Esophagus muscularis mucosa (tissue), 4 donors: Measurements from ENCODE around the gene COL5A2. TPM values are rescaled to one million over a fixed set of nuclear protein-coding genes. Genes with fewer than 3 reads are reported as not detected.

Experiments used
- DNase-seq: peaks from one replicate; pipeline ENCODE4 v3.0.0-alpha.2; 2017; ENCODE audit errors: extremely low spot score
- H3K27ac ChIP-seq, 4 donors: fragments of 200-600 bp; sonication (generic); replicated peaks in 1 of 4; 1 replicate in 3 of 4; 2 replicates in 1 of 4; pipeline ENCODE4 v1.5.1; 2016 to 2019; ENCODE audit warnings: mild to moderate bottlenecking in 1 of 4
- H3K27me3 ChIP-seq, 4 donors: fragments of 200-600 bp; sonication (generic); one replicate each; pipeline versions ENCODE4 v1.5.1 to v1.6.0; 2016 to 2019
- H3K36me3 ChIP-seq, 4 donors: fragments of 200-600 bp; sonication (generic); one replicate each; pipeline ENCODE4 v1.5.1; 2016 to 2019
- H3K4me1 ChIP-seq, 4 donors: fragments of 200-600 bp; sonication (generic); one replicate each; pipeline ENCODE4 v1.5.1; 2016 to 2019
- H3K4me3 ChIP-seq, 4 donors: fragments of 200-600 bp; sonication (generic); 1 replicate in 2 of 4; 2 replicates in 2 of 4; pipeline ENCODE4 v1.5.1; 2016 to 2019; ENCODE audit warnings: mild to moderate bottlenecking in 4 of 4, moderate library complexity in 1 of 4
- H3K9me3 ChIP-seq, 4 donors: fragments of 200-600 bp; sonication (generic); 1 replicate in 3 of 4; 2 replicates in 1 of 4; pipeline ENCODE4 v1.5.1; 2016 to 2019
- EP300 ChIP-seq: sonication (generic); formaldehyde crosslinking; IDR thresholded peaks from one replicate; pipeline ENCODE4 v1.6.1; 2017; ENCODE audit warnings: antibody characterized with exemption
- POLR2A ChIP-seq: fragments of 450-650 bp; IDR thresholded peaks from one replicate; pipeline ENCODE4 v1.6.1; 2017; ENCODE audit warnings: antibody characterized with exemption, moderate library complexity, mild to moderate bottlenecking, low read depth
- POLR2AphosphoS5 ChIP-seq, 2 donors: sonication (generic); formaldehyde crosslinking; IDR thresholded peaks; one replicate each; pipeline ENCODE4 v1.6.1; 2017; ENCODE audit warnings: antibody characterized with exemption in 2 of 2
- WGBS: methylation state at CpG from one replicate; pipeline ENCODE4 v1.1.5; 2018; 5-methylcytosine and 5-hydroxymethylcytosine counted together
- intact Hi-C: fragments of 100-400 bp; cut with DNase I; formaldehyde crosslinking; loops from one replicate; pipeline ENCODE4 v1.15.1; 2023
- total RNA-seq, 4 donors: library from RNA; depleted of rRNA; stranded (reverse); fragments of >200 nt; gene quantifications; one replicate each; pipeline versions ENCODE4 v1.1.0 to v1.2.1, GENCODE V29; 2016
- TF ChIP-seq, protein P1 (sequence below), 3 experiments: fragments of 200-600 bp in 2 of 3; fragments of 450-650 bp in 1 of 3; sonication (generic) in 2 of 3; IDR thresholded peaks; one replicate each; pipeline ENCODE4 v1.5.1; 2017 to 2019; ENCODE audit warnings: antibody characterized with exemption in 3 of 3, mild to moderate bottlenecking in 2 of 3, moderate library complexity in 1 of 3

Gene COL5A2
- total RNA-seq, 4 donors from 2014 or later = 49.9 to 68.5 (median 59.0) TPM

DNA sequence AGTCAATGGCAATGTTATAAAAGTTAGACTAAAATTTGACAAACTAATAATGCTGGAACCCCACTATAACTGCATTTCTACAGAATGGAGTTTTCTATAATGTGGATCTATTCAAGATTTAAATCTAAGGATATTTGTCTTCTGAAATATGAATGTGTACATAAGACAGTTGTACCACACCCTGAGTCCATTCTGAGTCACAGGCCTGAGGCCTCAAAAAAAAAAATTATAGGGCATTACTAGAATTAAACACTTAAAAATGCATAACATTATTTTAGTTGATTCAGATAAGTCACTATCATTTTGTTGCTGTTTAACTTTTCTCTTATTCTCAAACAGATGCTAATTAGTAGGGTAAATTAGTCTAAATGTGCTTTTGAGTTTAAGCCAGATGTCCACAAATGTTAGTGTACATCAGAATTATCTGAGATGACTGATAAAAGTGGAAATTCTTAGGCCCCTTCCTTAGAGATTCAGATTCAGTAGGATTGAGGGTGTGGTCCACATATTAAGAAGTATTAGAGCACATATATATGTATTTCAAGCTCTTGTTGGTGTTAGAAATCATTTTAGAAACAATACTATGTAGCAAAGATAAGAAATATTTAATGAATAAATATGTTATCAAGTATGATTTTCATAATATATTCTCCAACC, 42.4 kb upstream of the COL5A2 start:
- no peak overlapping the region for H3K27ac ChIP-seq
- peaks cover 0 to 14% (median 5%) of the 10 kb centered on the region in 4 donors for H3K4me1 ChIP-seq
- H3K36me3 ChIP-seq = no peaks in the 10 kb centered on the region
- TF ChIP-seq POLR2AphosphoS5 (IDR thresholded peaks at IDR 0.05) = no peak
- no peak for TF ChIP-seq EP300
- TF ChIP-seq, protein P1, sequence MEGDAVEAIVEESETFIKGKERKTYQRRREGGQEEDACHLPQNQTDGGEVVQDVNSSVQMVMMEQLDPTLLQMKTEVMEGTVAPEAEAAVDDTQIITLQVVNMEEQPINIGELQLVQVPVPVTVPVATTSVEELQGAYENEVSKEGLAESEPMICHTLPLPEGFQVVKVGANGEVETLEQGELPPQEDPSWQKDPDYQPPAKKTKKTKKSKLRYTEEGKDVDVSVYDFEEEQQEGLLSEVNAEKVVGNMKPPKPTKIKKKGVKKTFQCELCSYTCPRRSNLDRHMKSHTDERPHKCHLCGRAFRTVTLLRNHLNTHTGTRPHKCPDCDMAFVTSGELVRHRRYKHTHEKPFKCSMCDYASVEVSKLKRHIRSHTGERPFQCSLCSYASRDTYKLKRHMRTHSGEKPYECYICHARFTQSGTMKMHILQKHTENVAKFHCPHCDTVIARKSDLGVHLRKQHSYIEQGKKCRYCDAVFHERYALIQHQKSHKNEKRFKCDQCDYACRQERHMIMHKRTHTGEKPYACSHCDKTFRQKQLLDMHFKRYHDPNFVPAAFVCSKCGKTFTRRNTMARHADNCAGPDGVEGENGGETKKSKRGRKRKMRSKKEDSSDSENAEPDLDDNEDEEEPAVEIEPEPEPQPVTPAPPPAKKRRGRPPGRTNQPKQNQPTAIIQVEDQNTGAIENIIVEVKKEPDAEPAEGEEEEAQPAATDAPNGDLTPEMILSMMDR (IDR thresholded peaks at IDR 0.05) = no peak
- TF ChIP-seq POLR2A = no peak
- intact Hi-C loops = no loop called here
- DNase-seq = no peak
- H3K27me3 ChIP-seq = no peaks in the 10 kb centered on the region
- no peak overlapping the region for H3K4me3 ChIP-seq
- no peaks in the 10 kb centered on the region for H3K9me3 ChIP-seq

DNA sequence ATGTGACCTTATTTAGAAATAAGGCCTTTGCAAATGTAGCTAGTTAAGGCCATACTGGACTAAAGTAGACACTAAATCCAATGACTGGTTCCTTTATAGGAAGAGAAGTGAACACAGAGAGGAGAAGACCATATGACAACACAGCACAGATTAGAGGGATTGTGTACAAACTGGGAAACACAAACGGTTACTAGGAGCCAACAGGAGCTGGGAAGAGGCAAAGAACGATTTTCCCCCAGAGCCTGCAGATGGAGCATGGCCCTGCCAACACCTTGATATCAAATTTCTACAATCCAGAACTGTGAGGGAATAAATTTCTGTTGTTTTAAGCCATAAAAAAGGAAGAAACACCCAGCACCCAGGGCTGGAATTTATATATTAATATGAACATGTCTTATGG, 38.7 kb upstream of the COL5A2 start:
- H3K4me1 ChIP-seq = peaks cover 0 to 14% (median 5%) of the 10 kb centered on the region in 4 donors
- H3K27me3 ChIP-seq = no peaks in the 10 kb centered on the region
- intact Hi-C loops = no loop called here
- TF ChIP-seq EP300 = no peak
- TF ChIP-seq, protein P1 (IDR thresholded peaks at IDR 0.05) = no peak
- no peak for TF ChIP-seq POLR2A
- TF ChIP-seq POLR2AphosphoS5 (IDR thresholded peaks at IDR 0.05) = no peak
- no peaks in the 10 kb centered on the region for H3K9me3 ChIP-seq
- no peaks in the 10 kb centered on the region for H3K36me3 ChIP-seq
- no peak overlapping the region for H3K27ac ChIP-seq
- H3K4me3 ChIP-seq = no peak overlapping the region
- WGBS = 84% methylated on average over 2 of the region's 2 CpGs
- no peak for DNase-seq

DNA sequence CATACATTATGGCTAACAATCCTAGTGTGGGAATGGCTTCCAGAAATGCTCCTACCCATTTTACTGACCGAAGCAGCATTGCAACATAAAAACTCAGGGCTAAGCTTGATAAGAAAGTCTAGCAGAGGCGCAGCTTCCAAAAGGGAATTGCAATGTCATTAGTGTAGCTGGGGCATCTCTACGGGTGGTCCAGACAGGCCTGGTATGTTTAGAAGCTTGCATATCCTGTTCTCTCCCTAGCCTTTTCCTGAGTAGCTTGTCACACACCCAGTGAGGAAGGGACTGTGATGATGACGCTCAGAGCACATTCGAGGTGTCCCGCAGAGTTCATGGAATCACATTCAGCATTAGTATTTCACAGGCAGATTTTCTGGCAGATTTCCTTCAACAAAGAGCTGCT, 38.0 kb upstream of the COL5A2 start:
- Histone ChIP-seq H3K4me1 (peaks cover 0 to 12% (median 3%) of the 10 kb centered on the region in 4 donors), H3K9me3 (no peaks in the 10 kb centered on the region), H3K27me3 (no peaks in the 10 kb centered on the region), H3K27ac (no peak overlapping the region), H3K4me3 (no peak overlapping the region), H3K36me3 (no peaks in the 10 kb centered on the region)
- DNase-seq = no peak
- intact Hi-C loops = no loop called here
- TF ChIP-seq, protein P1 (IDR thresholded peaks at IDR 0.05) = no peak
- TF ChIP-seq EP300 (no peak), POLR2A (no peak), POLR2AphosphoS5 (IDR thresholded peaks at IDR 0.05) (no peak)
- WGBS = 62% methylated on average over 6 of the region's 6 CpGs

DNA sequence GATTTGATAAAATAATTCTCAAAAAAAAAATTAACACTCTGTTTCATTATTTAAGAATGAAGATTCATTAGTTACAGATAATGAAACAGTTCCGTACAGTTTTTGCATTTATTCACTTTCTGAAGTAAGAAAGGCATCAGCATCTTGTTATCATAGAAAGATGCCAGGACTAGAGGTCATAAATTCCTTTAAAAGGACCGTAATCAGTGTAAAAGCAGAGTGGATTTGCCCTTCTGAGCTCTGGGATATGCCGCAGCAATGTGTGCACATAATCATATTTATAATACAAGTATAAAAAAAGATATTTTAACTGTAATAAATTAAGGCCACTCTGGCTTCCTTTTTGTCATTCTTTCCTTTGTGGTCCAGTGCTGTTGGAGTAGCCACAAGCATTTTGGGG, 37.5 kb upstream of the COL5A2 start:
- intact Hi-C loops = no loop called here
- Histone ChIP-seq H3K27ac (no peak overlapping the region), H3K4me1 (peaks cover 0 to 7% (median under 1%) of the 10 kb centered on the region in 4 donors), H3K27me3 (no peaks in the 10 kb centered on the region), H3K9me3 (no peaks in the 10 kb centered on the region), H3K4me3 (no peak overlapping the region), H3K36me3 (no peaks in the 10 kb centered on the region)
- TF ChIP-seq, protein P1 (IDR thresholded peaks at IDR 0.05) = no peak
- no peak for TF ChIP-seq POLR2A
- no peak for TF ChIP-seq POLR2AphosphoS5 (IDR thresholded peaks at IDR 0.05)
- TF ChIP-seq EP300 = no peak
- WGBS = 93% methylated on average over 3 of the region's 3 CpGs
- no peak for DNase-seq

DNA sequence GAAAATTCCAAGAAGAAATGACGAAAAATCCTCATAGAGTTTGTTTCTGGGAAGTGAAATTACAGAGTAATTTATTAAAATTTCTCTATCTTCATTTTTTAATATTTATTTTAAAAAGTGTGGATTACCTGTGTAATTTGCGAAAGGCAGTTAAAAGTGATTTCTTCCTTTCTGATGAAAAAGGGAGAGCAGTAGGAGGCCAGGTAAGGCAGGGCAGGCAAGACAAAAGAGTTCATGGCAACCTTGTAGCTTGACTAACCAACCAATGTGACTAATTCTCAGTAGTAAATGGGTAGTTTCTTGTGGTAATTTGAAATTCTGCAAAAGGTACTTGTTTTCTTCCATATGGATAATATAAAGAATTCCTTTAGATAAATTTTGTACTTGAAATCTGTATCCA, 34.9 kb upstream of the COL5A2 start:
- Histone ChIP-seq H3K27ac (no peak overlapping the region), H3K4me3 (no peak overlapping the region), H3K27me3 (no peaks in the 10 kb centered on the region), H3K4me1 (peaks cover 6 to 23% (median 19%) of the 10 kb centered on the region in 4 donors), H3K36me3 (no peaks in the 10 kb centered on the region), H3K9me3 (no peaks in the 10 kb centered on the region)
- WGBS = 97% methylated on average over 2 of the region's 2 CpGs
- intact Hi-C loops = no loop called here
- DNase-seq = no peak
- no peak for TF ChIP-seq EP300
- no peak for TF ChIP-seq POLR2AphosphoS5 (IDR thresholded peaks at IDR 0.05)
- no peak for TF ChIP-seq POLR2A
- TF ChIP-seq, protein P1 (IDR thresholded peaks at IDR 0.05) = no peak
